CD14-positive monocyte (primary cell): ENCODE measurements around the gene GALNT10. TPM values are rescaled to one million over a fixed set of nuclear protein-coding genes. Genes with fewer than 3 reads are reported as not detected.

ENCODE experiments used
- DNase-seq, 3 donors: peaks; one replicate each; pipeline ENCODE4 v3.0.0-alpha.2; 2011 to 2022
- H2AFZ ChIP-seq: 2 replicates; pipeline ENCODE4 v1.6.0; 2012; ENCODE audit warnings: mild to moderate bottlenecking, low read depth, low read length, inconsistent platforms; ENCODE audit not compliant: insufficient read depth, poor library complexity, severe bottlenecking
- H3K27ac ChIP-seq, 2 donors: 1 replicate in 1 of 2; 2 replicates in 1 of 2; pipeline ENCODE4 v1.5.1; 2012 to 2013; ENCODE audit warnings: low read length in 2 of 2, control low read depth in 1 of 2, inconsistent platforms in 1 of 2, low read depth in 1 of 2, mild to moderate bottlenecking in 1 of 2
- H3K27me3 ChIP-seq, 2 donors: one replicate each; pipeline versions ENCODE4 v1.6.0 to v1.6.1; 2011 to 2013; ENCODE audit warnings: low read length in 2 of 2; ENCODE audit not compliant: control insufficient read depth in 2 of 2, insufficient read depth in 2 of 2
- H3K36me3 ChIP-seq, 2 donors: replicated peaks in 1 of 2; 1 replicate in 1 of 2; 2 replicates in 1 of 2; pipeline versions ENCODE4 v1.5.1 to v1.6.1; 2012 to 2013; ENCODE audit warnings: low read length in 2 of 2, control low read depth in 1 of 2, inconsistent platforms in 1 of 2, mild to moderate bottlenecking in 1 of 2; ENCODE audit not compliant: insufficient read depth in 2 of 2, control insufficient read depth in 1 of 2
- H3K4me1 ChIP-seq, 2 donors: 1 replicate in 1 of 2; 2 replicates in 1 of 2; pipeline versions ENCODE4 v1.5.1 to v1.6.1; 2012 to 2013; ENCODE audit warnings: low read length in 2 of 2, control low read depth in 1 of 2, inconsistent platforms in 1 of 2, mild to moderate bottlenecking in 1 of 2, moderate library complexity in 1 of 2; ENCODE audit not compliant: insufficient read depth in 2 of 2, control insufficient read depth in 1 of 2
- H3K4me2 ChIP-seq: replicated peaks from 2 replicates; pipeline ENCODE3; 2012; ENCODE audit warnings: low read length, moderate library complexity, mild to moderate bottlenecking; ENCODE audit not compliant: poor library complexity, severe bottlenecking; ENCODE audit errors: extremely low read depth
- H3K4me3 ChIP-seq, 3 experiments: fragments of 200-600 bp in 1 of 3; sonication (generic) in 1 of 3; replicated peaks in 1 of 3; 1 replicate in 2 of 3; 2 replicates in 1 of 3; pipeline ENCODE4 v1.5.1; 2011 to 2013; ENCODE audit warnings: low read length in 3 of 3, mild to moderate bottlenecking in 3 of 3, control low read depth in 2 of 3, low read depth in 2 of 3, inconsistent platforms in 1 of 3, moderate library complexity in 1 of 3
- H3K79me2 ChIP-seq: 2 replicates; pipeline ENCODE4 v1.6.0; 2012; ENCODE audit warnings: mild to moderate bottlenecking, control low read depth, inconsistent platforms, low read length, moderate library complexity; ENCODE audit not compliant: insufficient read depth
- H3K9ac ChIP-seq: 2 replicates; pipeline ENCODE4 v1.6.0; 2017; ENCODE audit warnings: low read length, mild to moderate bottlenecking; ENCODE audit not compliant: insufficient read depth, poor library complexity, severe bottlenecking
- H3K9me3 ChIP-seq, 2 donors: replicated peaks in 1 of 2; 1 replicate in 1 of 2; 2 replicates in 1 of 2; pipeline versions ENCODE4 v1.5.1 to v1.6.1; 2012 to 2013; ENCODE audit warnings: low read length in 2 of 2, control low read depth in 1 of 2; ENCODE audit not compliant: control insufficient read depth in 1 of 2, insufficient read depth in 1 of 2
- H4K20me1 ChIP-seq: 2 replicates; pipeline ENCODE4 v1.6.0; 2012; ENCODE audit warnings: mild to moderate bottlenecking, low read length, control low read depth, moderate library complexity; ENCODE audit not compliant: insufficient read depth
- H3K27ac Mint-ChIP-seq, 7 donors: one replicate each; pipeline ENCODE4 v1.8.0; 2020; ENCODE audit warnings: mild to moderate bottlenecking in 7 of 7, mixed read lengths in 7 of 7, moderate library complexity in 6 of 7, inconsistent platforms in 2 of 7
- H3K27me3 Mint-ChIP-seq, 3 donors: one replicate each; pipeline ENCODE4 v1.8.0; 2021 to 2022; ENCODE audit warnings: low read depth in 3 of 3, mild to moderate bottlenecking in 3 of 3, mixed read lengths in 3 of 3, moderate library complexity in 3 of 3, inconsistent platforms in 1 of 3
- H3K36me3 Mint-ChIP-seq, 2 donors: one replicate each; pipeline ENCODE4 v1.8.0; 2020; ENCODE audit warnings: mixed read lengths in 2 of 2, inconsistent platforms in 1 of 2, mild to moderate bottlenecking in 1 of 2
- H3K4me1 Mint-ChIP-seq: one replicate; pipeline ENCODE4 v1.8.0; 2020; ENCODE audit warnings: mild to moderate bottlenecking, mixed read lengths
- H3K4me3 Mint-ChIP-seq, 2 donors: one replicate each; pipeline ENCODE4 v1.8.0; 2020; ENCODE audit warnings: mild to moderate bottlenecking in 2 of 2, mixed read lengths in 2 of 2, moderate library complexity in 1 of 2
- H3K9me3 Mint-ChIP-seq, 7 donors: one replicate each; pipeline ENCODE4 v1.8.0; 2020 to 2022; ENCODE audit warnings: mixed read lengths in 7 of 7, mild to moderate bottlenecking in 6 of 7, moderate library complexity in 6 of 7, inconsistent platforms in 2 of 7
- CTCF ChIP-seq: fragments of 200-600 bp; IDR thresholded peaks from one replicate; pipeline ENCODE4 v1.8.0; 2022; ENCODE audit warnings: antibody characterized with exemption, mild to moderate bottlenecking
- WGBS: methylation state at CpG from one replicate; pipeline ENCODE4 v1.1.5; 2013; ENCODE audit warnings: missing lambda C conversion rate; ENCODE audit not compliant: insufficient coverage; 5-methylcytosine and 5-hydroxymethylcytosine counted together
- intact Hi-C, 2 donors: fragments of 100-400 bp; cut with micrococcal nuclease; formaldehyde crosslinking; loops; one replicate each; pipeline versions ENCODE4 v1.15.0 to v1.15.1; 2023
- polyA plus RNA-seq, 3 donors: library from polyadenylated mRNA; depleted of rRNA in 1 of 3; unstranded in 2 of 3; stranded (reverse) in 1 of 3; fragments of 300-500 nt in 2 of 3; fragments of >200 nt in 1 of 3; fragmentation: Illumina TruSeq in 2 of 3; gene quantifications; 1 replicate in 2 of 3; 2 replicates in 1 of 3; pipeline ENCODE4 v1.2.3, GENCODE V29; 2012 to 2021

GALNT10 gene
- polyA plus RNA-seq, 3 donors: 6.2 to 11.6 (median 7.3) TPM

GRCh38 chr5:154345255-154345952 is 154.9 kb downstream of the GALNT10 start:
- Mint-ChIP-seq H3K4me3 (no peak overlapping the region), H3K9me3 (no peaks in the 10 kb centered on the region)
- no peak overlapping the region for H2AFZ ChIP-seq

GRCh38 chr5:154346427-154346826 is 155.9 kb downstream of the GALNT10 start:
- Histone ChIP-seq H3K79me2 (no peaks in the 10 kb centered on the region), H3K9me3 (no peaks in the 10 kb centered on the region), H3K36me3 (no peaks in the 10 kb centered on the region), H3K27me3 (no peaks in the 10 kb centered on the region), H3K4me3 (no peak overlapping the region), H3K4me1 (no peaks in the 10 kb centered on the region), H4K20me1 (no peaks in the 10 kb centered on the region), H3K27ac (no peak overlapping the region), H3K4me2 (no peak overlapping the region), H2AFZ (no peak overlapping the region), H3K9ac (no peak overlapping the region)
- H3K36me3 Mint-ChIP-seq: peaks cover 6 to 13% of the 10 kb centered on the region in 2 donors
- H3K4me1 Mint-ChIP-seq: no peaks in the 10 kb centered on the region
- H3K9me3 Mint-ChIP-seq: no peaks in the 10 kb centered on the region
- H3K4me3 Mint-ChIP-seq: no peak overlapping the region
- intact Hi-C loops: no loop called here
- peaks cover 0 to 4% (median 0%) of the 10 kb centered on the region in 3 donors for H3K27me3 Mint-ChIP-seq
- TF ChIP-seq CTCF: no peak
- no peak for DNase-seq
- H3K27ac Mint-ChIP-seq: no peak overlapping the region
- WGBS: no CpG with 5 or more reads among the region's 1 CpG

More at GRCh38 chr5:154345255-154345952, 154.9 kb downstream of the GALNT10 start:
- H3K4me1 Mint-ChIP-seq: no peaks in the 10 kb centered on the region
- peaks cover 6 to 13% of the 10 kb centered on the region in 2 donors for H3K36me3 Mint-ChIP-seq
- WGBS: no CpG with 5 or more reads among the region's 5 CpGs
- H3K27me3 Mint-ChIP-seq: peaks cover 0 to 4% (median 0%) of the 10 kb centered on the region in 3 donors
- no peaks in the 10 kb centered on the region for H3K79me2 ChIP-seq
- H3K36me3 ChIP-seq: no peaks in the 10 kb centered on the region
- no peaks in the 10 kb centered on the region for H3K9me3 ChIP-seq
- no peak overlapping the region for H3K4me2 ChIP-seq
- no peaks in the 10 kb centered on the region for H3K27me3 ChIP-seq
- no peak overlapping the region for H3K9ac ChIP-seq
- H3K27ac Mint-ChIP-seq: no peak overlapping the region
- no peak overlapping the region for H3K4me3 ChIP-seq
- H4K20me1 ChIP-seq: no peaks in the 10 kb centered on the region
- no peak for TF ChIP-seq CTCF
- no peak overlapping the region for H3K27ac ChIP-seq
- DNase-seq: no peak
- intact Hi-C loops: no loop called here
- no peaks in the 10 kb centered on the region for H3K4me1 ChIP-seq
